Liver (tissue), 9 donors: ENCODE data around the gene NLGN3. TPM values are rescaled to one million over a fixed set of nuclear protein-coding genes. Genes with fewer than 3 reads are reported as not detected.
"Not testable (repeated sequence)": the region's sequence is repeated elsewhere in the genome, so short reads cannot be mapped to it uniquely, and the experiment has no call there.

ENCODE experiments used
- DNase-seq: peaks from one replicate; pipeline ENCODE4 v3.0.0-alpha.2; 2017; ENCODE audit warnings: low spot score
- H3K27ac ChIP-seq, 2 donors: one replicate each; pipeline ENCODE4 v1.7.0; 2013; ENCODE audit warnings: inconsistent platforms in 2 of 2, low read length in 2 of 2, control low read depth in 1 of 2, low read depth in 1 of 2, mild to moderate bottlenecking in 1 of 2
- H3K27me3 ChIP-seq, 4 donors: one replicate each; pipeline versions ENCODE4 v1.6.1 to v1.7.0; 2013; ENCODE audit warnings: low read length in 3 of 4, inconsistent platforms in 1 of 4, mild to moderate bottlenecking in 1 of 4, moderate library complexity in 1 of 4; ENCODE audit not compliant: control insufficient read depth in 4 of 4, insufficient read depth in 4 of 4
- H3K36me3 ChIP-seq, 4 donors: one replicate each; pipeline versions ENCODE4 v1.6.1 to v1.7.0; 2013; ENCODE audit warnings: low read length in 3 of 4, mild to moderate bottlenecking in 3 of 4, low read depth in 1 of 4, moderate library complexity in 1 of 4; ENCODE audit not compliant: control insufficient read depth in 4 of 4, insufficient read depth in 3 of 4
- H3K4me1 ChIP-seq, 4 donors: one replicate each; pipeline versions ENCODE4 v1.6.1 to v1.7.0; 2013; ENCODE audit warnings: low read length in 3 of 4, mild to moderate bottlenecking in 3 of 4, moderate library complexity in 1 of 4; ENCODE audit not compliant: control insufficient read depth in 4 of 4, insufficient read depth in 4 of 4
- H3K4me3 ChIP-seq, 3 donors: one replicate each; pipeline versions ENCODE4 v1.6.1 to v1.7.0; 2013; ENCODE audit warnings: low read length in 3 of 3, control low read depth in 1 of 3, low read depth in 1 of 3, mild to moderate bottlenecking in 1 of 3
- H3K9ac ChIP-seq, 2 donors: one replicate each; pipeline ENCODE4 v1.7.0; 2013; ENCODE audit warnings: low read length in 2 of 2, mild to moderate bottlenecking in 2 of 2, moderate library complexity in 2 of 2, control low read depth in 1 of 2, low read depth in 1 of 2
- H3K9me3 ChIP-seq, 4 donors: one replicate each; pipeline versions ENCODE4 v1.6.1 to v1.7.0; 2013; ENCODE audit warnings: low read length in 3 of 4; ENCODE audit not compliant: control insufficient read depth in 4 of 4
- FOXA2 ChIP-seq: IDR thresholded peaks from 2 replicates; pipeline ENCODE4 v1.6.1; 2016; ENCODE audit warnings: antibody characterized with exemption
- GABPA ChIP-seq, 2 donors: IDR thresholded peaks in 1 of 2; conservative IDR thresholded peaks in 1 of 2; 2 replicates each; pipeline ENCODE4 v1.6.1; 2016; ENCODE audit warnings: antibody characterized with exemption in 2 of 2, mild to moderate bottlenecking in 1 of 2, moderate library complexity in 1 of 2
- HNF4A ChIP-seq, 2 donors: conservative IDR thresholded peaks; 2 replicates each; pipeline ENCODE4 v1.6.1; 2016; ENCODE audit warnings: antibody characterized with exemption in 2 of 2, mild to moderate bottlenecking in 2 of 2
- JUND ChIP-seq, 2 donors: IDR thresholded peaks; 2 replicates each; pipeline ENCODE4 v1.6.1; 2016; ENCODE audit warnings: antibody characterized with exemption in 2 of 2
- NR2F2 ChIP-seq: IDR thresholded peaks from 2 replicates; pipeline ENCODE4 v1.6.1; 2016; ENCODE audit warnings: antibody characterized with exemption
- RAD21 ChIP-seq, 2 donors: IDR thresholded peaks; 2 replicates each; pipeline ENCODE4 v1.6.1; 2016; ENCODE audit warnings: antibody characterized with exemption in 2 of 2, mild to moderate bottlenecking in 2 of 2
- REST ChIP-seq: IDR thresholded peaks from 2 replicates; pipeline ENCODE4 v1.6.1; 2016; ENCODE audit warnings: antibody characterized with exemption, mild to moderate bottlenecking
- RXRA ChIP-seq, 2 donors: IDR thresholded peaks; 2 replicates each; pipeline ENCODE4 v1.6.1; 2017 to 2018; ENCODE audit warnings: antibody characterized with exemption in 2 of 2, mild to moderate bottlenecking in 1 of 2
- SP1 ChIP-seq: IDR thresholded peaks from 2 replicates; pipeline ENCODE4 v1.6.1; 2018; ENCODE audit warnings: antibody characterized with exemption, mild to moderate bottlenecking
- TAF1 ChIP-seq: conservative IDR thresholded peaks from 2 replicates; pipeline ENCODE4 v1.6.1; 2016; ENCODE audit warnings: antibody characterized with exemption, mild to moderate bottlenecking
- YY1 ChIP-seq: IDR thresholded peaks from 2 replicates; pipeline ENCODE4 v1.6.1; 2016; ENCODE audit warnings: antibody characterized with exemption, mild to moderate bottlenecking
- ZBTB33 ChIP-seq: IDR thresholded peaks from 2 replicates; pipeline ENCODE4 v1.6.1; 2016; ENCODE audit warnings: antibody characterized with exemption
- WGBS: extraction: QIAGEN DNeasy Blood & Tissue Kit; methylation state at CpG from one replicate; pipeline ENCODE4 v1.1.7; 2013; 5-methylcytosine and 5-hydroxymethylcytosine counted together
- polyA plus RNA-seq, 2 donors: library from polyadenylated mRNA; stranded (reverse) in 1 of 2; unstranded in 1 of 2; fragments of 200-250 nt in 1 of 2; fragments of >200 nt in 1 of 2; fragmentation: Nextera tagmentation in 1 of 2; extraction: Ambion mirVana in 1 of 2; gene quantifications; one replicate each; pipeline versions ENCODE4 v1.2.1 to v1.2.3, GENCODE V29; 2013 to 2015
- total RNA-seq, 2 donors: library from RNA; depleted of rRNA; stranded (reverse); fragments of >200 nt; gene quantifications; one replicate each; pipeline ENCODE4 v1.2.3, GENCODE V29; 2014
- TF ChIP-seq, protein P1 (sequence below): IDR thresholded peaks from 2 replicates; pipeline ENCODE4 v1.6.1; 2016; ENCODE audit warnings: antibody characterized with exemption
- TF ChIP-seq, protein P2 (sequence below): fragments of 150-350 bp; IDR thresholded peaks from 2 replicates; pipeline ENCODE4 v1.5.1; 2017; ENCODE audit warnings: improper control_type of control experiment, low read depth, low read length; ENCODE audit not compliant: missing input control
- donor health status: healthy.
- donor health status: healthy.
- donor health status: healthy.
- donor health status: healthy.
- donor health status: healthy.

NLGN3 gene
- total and polyA plus RNA-seq, 4 donors, result 0.11 to 0.23 (median 0.15) TPM

DNA sequence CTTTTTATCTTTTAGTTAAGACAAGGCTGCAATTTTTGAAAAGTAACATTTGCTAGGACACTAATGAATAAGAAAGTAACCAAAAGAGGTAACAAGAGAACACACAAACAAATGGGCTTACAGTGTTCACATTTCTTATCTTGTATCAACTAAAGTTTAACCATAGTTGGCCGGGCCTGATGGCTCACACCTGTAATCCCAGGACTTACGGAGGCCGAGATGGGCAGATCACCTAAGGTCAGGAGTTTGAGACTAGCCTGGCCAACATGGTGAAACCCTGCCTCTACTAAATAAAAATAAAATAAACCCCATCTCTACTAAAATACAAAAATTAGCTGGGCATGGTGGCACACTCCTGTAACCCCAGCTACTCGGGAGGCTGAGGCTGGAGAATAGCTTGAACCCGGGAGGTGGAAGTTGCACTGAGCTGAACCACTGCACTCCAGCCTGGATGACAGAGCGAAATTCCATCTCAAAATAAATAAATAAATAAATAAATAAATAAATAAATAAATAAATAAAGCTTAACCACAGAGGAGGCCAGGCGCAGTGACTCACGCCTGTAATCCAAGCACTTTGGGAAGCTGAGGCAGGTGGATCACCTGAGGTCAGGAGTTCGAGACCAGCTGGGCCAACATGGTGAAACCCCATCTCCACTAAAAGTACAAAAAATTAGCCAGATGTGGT, 36.1 kb downstream of the NLGN3 start:
- H3K4me3 ChIP-seq, H3K36me3 ChIP-seq, H3K27me3 ChIP-seq, DNase-seq, H3K9me3 ChIP-seq, H3K9ac ChIP-seq: not testable (repeated sequence)
- 49% methylated on average over 9 of the region's 9 CpGs for WGBS
- Histone ChIP-seq H3K27ac (peak overlapping the region; percentile 93), H3K4me1 (peaks cover 2 to 38% (median 30%) of the 10 kb centered on the region in 4 donors)
- TF ChIP-seq SP1 (peak; percentile 18), YY1 (peak; percentile 48), ZBTB33 (peak; percentile 20), RXRA (IDR thresholded peaks at IDR 0.05) (peak; percentile 73 to 78), HNF4A (conservative IDR thresholded peaks at IDR 0.05) (peak in 1 of 2 donors; percentile 37)

DNA sequence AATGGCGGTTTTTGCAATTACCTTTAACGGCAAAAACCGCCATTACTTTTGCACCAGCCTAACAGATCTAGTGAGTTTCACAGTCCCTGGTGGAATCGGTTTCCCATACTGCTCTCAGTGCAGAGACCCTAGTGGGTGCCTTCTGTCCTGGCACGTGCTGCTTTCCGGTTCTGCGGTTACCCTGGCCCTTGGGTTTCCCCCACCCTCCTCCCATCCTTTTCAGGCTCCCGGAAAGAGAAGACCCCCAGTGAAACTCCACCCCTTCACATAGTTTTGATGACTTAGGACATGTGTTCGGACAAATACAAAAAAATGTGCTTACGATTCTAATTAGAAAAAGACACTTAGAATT, 36.9 kb downstream of the NLGN3 start:
- H3K4me3 ChIP-seq, result peak overlapping the region; percentile 7 to 51 (median 41)
- no peak for TF ChIP-seq JUND (IDR thresholded peaks at IDR 0.05)
- no peak for TF ChIP-seq YY1
- no peak for TF ChIP-seq ZBTB33
- TF ChIP-seq RAD21 (IDR thresholded peaks at IDR 0.05), result no peak
- TF ChIP-seq, protein P1, sequence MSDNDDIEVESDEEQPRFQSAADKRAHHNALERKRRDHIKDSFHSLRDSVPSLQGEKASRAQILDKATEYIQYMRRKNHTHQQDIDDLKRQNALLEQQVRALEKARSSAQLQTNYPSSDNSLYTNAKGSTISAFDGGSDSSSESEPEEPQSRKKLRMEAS, result no peak
- H3K9me3 ChIP-seq, result no peaks in the 10 kb centered on the region
- H3K36me3 ChIP-seq, result no peaks in the 10 kb centered on the region
- DNase-seq, result peak; percentile 44
- peak overlapping the region; percentile 93 for H3K27ac ChIP-seq
- H3K4me1 ChIP-seq, result peaks cover 2 to 38% (median 30%) of the 10 kb centered on the region in 4 donors
- WGBS, result 3% methylated on average over 10 of the region's 10 CpGs
- H3K27me3 ChIP-seq, result peaks cover 0 to 3% (median 0%) of the 10 kb centered on the region in 4 donors
- H3K9ac ChIP-seq, result peak overlapping the region; percentile 40 to 90

DNA sequence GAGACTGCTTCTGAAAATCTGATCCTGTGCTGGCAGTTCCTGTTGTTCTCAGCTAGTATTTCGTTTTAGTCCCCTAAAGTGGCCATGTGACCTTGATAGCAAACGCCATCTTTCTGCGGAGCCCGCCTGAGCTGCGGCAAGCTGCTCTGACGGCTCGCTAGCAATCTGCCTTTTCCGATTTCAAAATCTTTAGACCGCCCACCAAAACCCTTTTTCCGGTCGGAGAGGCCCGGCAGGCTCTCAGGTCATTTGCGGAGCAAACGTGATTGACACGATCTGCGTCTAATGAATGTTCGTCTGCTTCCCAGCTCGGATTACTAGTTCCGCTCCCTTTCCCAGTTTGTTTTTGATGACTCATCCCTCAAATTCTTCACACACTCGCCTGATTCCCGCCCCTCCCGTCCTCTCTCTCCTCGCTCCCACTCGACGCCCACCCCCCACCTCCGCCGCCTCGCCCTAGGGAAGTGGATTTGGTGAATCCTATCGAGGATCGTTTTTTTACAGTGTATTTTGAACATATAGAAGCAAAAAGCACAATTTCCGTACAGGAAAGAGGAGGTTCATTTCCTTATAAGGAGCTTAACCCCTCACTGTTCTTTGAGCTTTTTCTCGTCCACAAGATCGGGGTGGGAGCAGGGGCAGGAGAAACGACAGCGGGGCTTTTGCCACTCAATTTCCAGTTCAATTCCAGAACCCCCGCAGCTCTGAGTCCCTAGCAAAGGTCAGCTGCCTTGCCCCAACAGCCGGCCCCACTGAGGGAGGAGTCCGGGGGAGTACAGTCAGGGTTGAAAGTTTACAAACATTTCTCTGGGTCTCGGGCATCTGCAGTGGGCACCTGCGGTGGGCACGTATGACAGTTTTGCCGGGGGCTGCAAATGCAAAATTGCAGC, 37.5 kb downstream of the NLGN3 start:
- DNase-seq, result peak; percentile 77
- H3K9me3 ChIP-seq, result no peaks in the 10 kb centered on the region
- peak overlapping the region; percentile 40 to 93 for H3K9ac ChIP-seq
- peak overlapping the region; percentile 93 for H3K27ac ChIP-seq
- H3K36me3 ChIP-seq, result no peaks in the 10 kb centered on the region
- peak overlapping the region; percentile 20 to 51 (median 41) for H3K4me3 ChIP-seq
- peaks cover 0 to 3% (median 0%) of the 10 kb centered on the region in 4 donors for H3K27me3 ChIP-seq
- whole genome bisulfite sequencing, result 1% methylated on average over 42 of the region's 42 CpGs
- peaks cover 2 to 38% (median 30%) of the 10 kb centered on the region in 4 donors for H3K4me1 ChIP-seq
- TF ChIP-seq NR2F2 (no peak), TAF1 (peak; percentile 83), GABPA (IDR thresholded peaks at IDR 0.05 in 1 of 2, conservative IDR thresholded peaks at IDR 0.05 in 1 of 2) (peak; percentile 77 to 89), FOXA2 (no peak), REST (peak; percentile 84), YY1 (peak; percentile 96), SP1 (peak; percentile 75)
- TF ChIP-seq, protein P1, result peak; percentile 35
- TF ChIP-seq, protein P2, sequence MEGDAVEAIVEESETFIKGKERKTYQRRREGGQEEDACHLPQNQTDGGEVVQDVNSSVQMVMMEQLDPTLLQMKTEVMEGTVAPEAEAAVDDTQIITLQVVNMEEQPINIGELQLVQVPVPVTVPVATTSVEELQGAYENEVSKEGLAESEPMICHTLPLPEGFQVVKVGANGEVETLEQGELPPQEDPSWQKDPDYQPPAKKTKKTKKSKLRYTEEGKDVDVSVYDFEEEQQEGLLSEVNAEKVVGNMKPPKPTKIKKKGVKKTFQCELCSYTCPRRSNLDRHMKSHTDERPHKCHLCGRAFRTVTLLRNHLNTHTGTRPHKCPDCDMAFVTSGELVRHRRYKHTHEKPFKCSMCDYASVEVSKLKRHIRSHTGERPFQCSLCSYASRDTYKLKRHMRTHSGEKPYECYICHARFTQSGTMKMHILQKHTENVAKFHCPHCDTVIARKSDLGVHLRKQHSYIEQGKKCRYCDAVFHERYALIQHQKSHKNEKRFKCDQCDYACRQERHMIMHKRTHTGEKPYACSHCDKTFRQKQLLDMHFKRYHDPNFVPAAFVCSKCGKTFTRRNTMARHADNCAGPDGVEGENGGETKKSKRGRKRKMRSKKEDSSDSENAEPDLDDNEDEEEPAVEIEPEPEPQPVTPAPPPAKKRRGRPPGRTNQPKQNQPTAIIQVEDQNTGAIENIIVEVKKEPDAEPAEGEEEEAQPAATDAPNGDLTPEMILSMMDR, result no peak
